HepG2 (cell line): ENCODE results near the gene SRD5A2.

Source experiments
- EZH2 ChIP-seq: conservative IDR thresholded peaks from 2 replicates; pipeline ENCODE4 v1.6.1; 2012; ENCODE audit warnings: mild to moderate bottlenecking, low read depth, low read length, moderate library complexity
- HCFC1 ChIP-seq: fragments of 150-350 bp; IDR thresholded peaks from 2 replicates; pipeline ENCODE4 v1.6.1; 2014; ENCODE audit warnings: low read depth, low read length
- MED13 ChIP-seq: sonication (generic); formaldehyde crosslinking; IDR thresholded peaks from 2 replicates; pipeline ENCODE4 v1.5.0; 2020; ENCODE audit warnings: missing genetic modification reagents
- U2AF1 ChIP-seq: fragments of 200-400 bp; formaldehyde crosslinking; optimal IDR thresholded peaks from 2 replicates; pipeline ENCODE3; 2017; ENCODE audit warnings: mild to moderate bottlenecking, low read depth, low read length
- ZNF121 ChIP-seq: sonication (generic); formaldehyde crosslinking; IDR thresholded peaks from 2 replicates; pipeline ENCODE4 v1.5.0; 2020; ENCODE audit warnings: mild to moderate bottlenecking, missing genetic modification reagents
- ZNF552 ChIP-seq: sonication (generic); formaldehyde crosslinking; IDR thresholded peaks from 2 replicates; pipeline ENCODE4 v1.9.0; 2022; ENCODE audit warnings: missing genetic modification reagents, mild to moderate bottlenecking, borderline replicate concordance
- ZNF792 ChIP-seq: IDR thresholded peaks from 2 replicates; pipeline ENCODE4 v1.6.1; 2016

DNA sequence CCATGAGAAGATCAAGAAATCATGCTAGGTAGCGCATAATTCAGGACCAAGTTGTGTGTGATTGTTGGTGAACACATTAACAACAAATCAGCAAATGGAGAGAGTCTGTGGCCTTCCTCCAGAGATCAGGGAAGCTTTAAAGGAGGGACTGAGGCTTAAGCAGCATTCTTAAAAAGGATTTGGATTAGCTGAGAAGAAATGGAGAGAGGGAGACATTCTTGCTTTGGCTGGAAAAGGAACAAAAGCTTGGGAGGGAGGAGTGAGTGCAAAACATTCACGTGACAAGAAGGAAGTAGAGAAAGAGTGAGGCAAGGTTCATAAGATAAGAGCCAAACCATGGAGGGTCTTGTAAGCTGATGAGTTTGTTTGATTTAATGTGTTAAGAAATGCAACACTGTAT is 75.6 kb downstream of the SRD5A2 start:
- no peak for TF ChIP-seq ZNF121
- no peak for TF ChIP-seq HCFC1
- no peak for TF ChIP-seq ZNF792 (CRISPR knock-in tag)
- no peak for TF ChIP-seq ZNF552 (CRISPR knock-in tag)
- no peak for TF ChIP-seq EZH2
- no peak for TF ChIP-seq U2AF1
- TF ChIP-seq MED13 (CRISPR knock-in tag): no peak
